Measurements from ENCODE around the gene OR10G8. TPM values are rescaled to one million over a fixed set of nuclear protein-coding genes. Genes with fewer than 3 reads are reported as not detected.

The OR10G8 gene
- total and polyA plus RNA-seq, 2 of the 8 experiments (the other 6 are each of a cell fraction or from before 2014, with no cell fraction given) = not detected

GRCh38 chr11:123995119-123995518, 31.5 kb upstream of the OR10G8 start, which contains the start of gene OR10G6 (continued):
- no peak for TF ChIP-seq KDM4A (IDR thresholded peaks at IDR 0.05; ENCODE audit: low read depth, low read length, severe bottlenecking)
- no peak for TF ChIP-seq SRF (IDR thresholded peaks at IDR 0.05; ENCODE audit: low read depth, low read length)
- TF ChIP-seq SIRT6 (IDR thresholded peaks at IDR 0.05; ENCODE audit: low read length) = no peak

Measured in H1 (cell line).